Fibroblast of lung (primary cell): Measurements from ENCODE around the gene OR51E2. TPM values are rescaled to one million over a fixed set of nuclear protein-coding genes. Genes with fewer than 3 reads are reported as not detected.

Experiments used
- DNase-seq, 2 donors: peaks; one replicate each; pipeline versions ENCODE4 v3.0.0 to v3.0.0-alpha.2; 2010; ENCODE audit warnings: low read depth in 2 of 2
- H2AFZ ChIP-seq: 2 replicates; pipeline ENCODE4 v1.5.1; 2012; ENCODE audit warnings: low read length, control low read depth, inconsistent platforms
- H3K27ac ChIP-seq: 2 replicates; pipeline ENCODE4 v1.5.1; 2011; ENCODE audit warnings: low read length, control low read depth; ENCODE audit not compliant: insufficient read depth
- H3K27me3 ChIP-seq: 2 replicates; pipeline ENCODE4 v1.5.1; 2011; ENCODE audit warnings: mild to moderate bottlenecking, low read length; ENCODE audit not compliant: control insufficient read depth, insufficient read depth
- H3K36me3 ChIP-seq: 2 replicates; pipeline ENCODE4 v1.5.1; 2011; ENCODE audit warnings: low read length; ENCODE audit not compliant: control insufficient read depth, insufficient read depth
- H3K4me1 ChIP-seq: 2 replicates; pipeline ENCODE4 v1.5.1; 2011; ENCODE audit warnings: low read length; ENCODE audit not compliant: control insufficient read depth, insufficient read depth; ENCODE audit errors: extremely low read depth
- H3K4me2 ChIP-seq: 2 replicates; pipeline ENCODE4 v1.5.1; 2011; ENCODE audit warnings: low read length, control low read depth; ENCODE audit not compliant: insufficient read depth; ENCODE audit errors: extremely low read depth
- H3K4me3 ChIP-seq, 4 experiments: fragments of 200-600 bp in 1 of 4; sonication (generic) in 1 of 4; replicated peaks in 1 of 4; 2 replicates each; pipeline ENCODE4 v1.5.1; 2011 to 2016; ENCODE audit warnings: low read length in 4 of 4, low read depth in 3 of 4, mild to moderate bottlenecking in 3 of 4, control low read depth in 2 of 4, inconsistent platforms in 1 of 4, mixed read lengths in 1 of 4; ENCODE audit not compliant: insufficient read depth in 1 of 4; ENCODE audit errors: control extremely low read depth in 1 of 4
- H3K79me2 ChIP-seq: 2 replicates; pipeline ENCODE4 v1.5.1; 2012; ENCODE audit warnings: mild to moderate bottlenecking, low read length, inconsistent platforms; ENCODE audit not compliant: control insufficient read depth, insufficient read depth
- H3K9ac ChIP-seq: 2 replicates; pipeline ENCODE4 v1.5.1; 2011; ENCODE audit warnings: mild to moderate bottlenecking, low read length, control low read depth; ENCODE audit not compliant: insufficient read depth
- H3K9me3 ChIP-seq: 2 replicates; pipeline ENCODE4 v1.5.1; 2012; ENCODE audit warnings: low read depth, low read length; ENCODE audit not compliant: control insufficient read depth, insufficient read depth
- H4K20me1 ChIP-seq: 2 replicates; pipeline ENCODE4 v1.5.1; 2011; ENCODE audit warnings: low read length; ENCODE audit not compliant: control insufficient read depth, insufficient read depth; ENCODE audit errors: extremely low read depth
- CTCF ChIP-seq, 2 donors: IDR thresholded peaks in 1 of 2; conservative IDR thresholded peaks in 1 of 2; 1 replicate in 1 of 2; 2 replicates in 1 of 2; pipeline ENCODE4 v1.5.1; 2011 to 2012; ENCODE audit warnings: low read length in 2 of 2, control low read depth in 1 of 2, inconsistent platforms in 1 of 2, low read depth in 1 of 2, mild to moderate bottlenecking in 1 of 2
- EZH2 ChIP-seq: IDR thresholded peaks from 2 replicates; pipeline ENCODE4 v1.5.1; 2012; ENCODE audit warnings: low read length, control low read depth, mild to moderate bottlenecking; ENCODE audit errors: missing control alignments
- polyA plus RNA-seq, 2 donors: library from polyadenylated mRNA; depleted of rRNA in 1 of 2; stranded (reverse) in 1 of 2; unstranded in 1 of 2; fragments of >200 nt; gene quantifications; 2 replicates each; pipeline ENCODE4 v1.2.1, GENCODE V29; 2011 to 2012; ENCODE audit warnings: missing spikeins in 1 of 2
- total RNA-seq: library from RNA; depleted of rRNA; stranded (reverse); fragments of >200 nt; gene quantifications from 2 replicates; pipeline ENCODE4 v1.2.1, GENCODE V29; 2014

Gene OR51E2
- total and polyA plus RNA-seq, 2 donors (not counting 1 experiment from before 2014, with no cell fraction given): 0.02 TPM; not detected in 1

DNA sequence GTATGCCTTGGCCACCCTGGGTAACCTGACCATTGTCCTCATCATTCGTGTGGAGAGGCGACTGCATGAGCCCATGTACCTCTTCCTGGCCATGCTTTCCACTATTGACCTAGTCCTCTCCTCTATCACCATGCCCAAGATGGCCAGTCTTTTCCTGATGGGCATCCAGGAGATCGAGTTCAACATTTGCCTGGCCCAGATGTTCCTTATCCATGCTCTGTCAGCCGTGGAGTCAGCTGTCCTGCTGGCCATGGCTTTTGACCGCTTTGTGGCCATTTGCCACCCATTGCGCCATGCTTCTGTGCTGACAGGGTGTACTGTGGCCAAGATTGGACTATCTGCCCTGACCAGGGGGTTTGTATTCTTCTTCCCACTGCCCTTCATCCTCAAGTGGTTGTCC is 57.7 kb downstream of the OR51E2 start:
- H3K27ac ChIP-seq: no peak overlapping the region
- no peaks in the 10 kb centered on the region for H4K20me1 ChIP-seq
- H3K4me3 ChIP-seq: no peak overlapping the region
- no peaks in the 10 kb centered on the region for H3K27me3 ChIP-seq
- H3K4me1 ChIP-seq: no peaks in the 10 kb centered on the region
- H3K9me3 ChIP-seq: no peaks in the 10 kb centered on the region
- DNase-seq: no peak
- no peak overlapping the region for H3K4me2 ChIP-seq
- no peak for TF ChIP-seq CTCF (conservative IDR thresholded peaks at IDR 0.05 in 1 of 2, IDR thresholded peaks at IDR 0.05 in 1 of 2; ENCODE audit: low read depth in 1 of 2, low read length in 2 of 2)
- TF ChIP-seq EZH2: no peak
- no peak overlapping the region for H2AFZ ChIP-seq
- H3K79me2 ChIP-seq: no peaks in the 10 kb centered on the region
- no peak overlapping the region for H3K9ac ChIP-seq
- no peaks in the 10 kb centered on the region for H3K36me3 ChIP-seq

DNA sequence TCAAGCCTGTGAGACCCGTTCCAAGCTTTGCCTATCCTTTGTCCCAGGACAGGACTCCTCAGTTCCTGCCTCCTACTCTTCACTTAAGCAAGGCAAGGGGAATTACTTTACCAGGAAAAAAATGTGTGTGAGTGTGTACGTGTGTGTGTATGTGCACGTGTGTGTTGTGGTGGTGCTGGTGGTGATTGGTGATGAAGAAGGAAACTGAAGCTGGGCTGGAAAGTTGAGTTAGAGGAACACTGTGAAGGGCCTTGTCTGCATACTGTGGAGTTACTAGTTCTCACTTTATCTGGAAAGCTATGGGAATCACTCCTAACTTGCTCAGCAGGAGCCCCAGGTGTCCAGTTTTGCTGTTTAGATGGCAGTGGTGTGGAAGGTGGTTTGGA is 60.0 kb downstream of the OR51E2 start:
- no peak overlapping the region for H2AFZ ChIP-seq
- H3K27me3 ChIP-seq: no peaks in the 10 kb centered on the region
- H4K20me1 ChIP-seq: no peaks in the 10 kb centered on the region
- no peak overlapping the region for H3K9ac ChIP-seq
- no peaks in the 10 kb centered on the region for H3K9me3 ChIP-seq
- TF ChIP-seq CTCF (conservative IDR thresholded peaks at IDR 0.05 in 1 of 2, IDR thresholded peaks at IDR 0.05 in 1 of 2; ENCODE audit: low read depth in 1 of 2, low read length in 2 of 2) (no peak), EZH2 (no peak)
- H3K36me3 ChIP-seq: no peaks in the 10 kb centered on the region
- no peak overlapping the region for H3K4me3 ChIP-seq
- no peak overlapping the region for H3K27ac ChIP-seq
- H3K79me2 ChIP-seq: no peaks in the 10 kb centered on the region
- no peak overlapping the region for H3K4me2 ChIP-seq
- DNase-seq: no peak
- no peaks in the 10 kb centered on the region for H3K4me1 ChIP-seq

DNA sequence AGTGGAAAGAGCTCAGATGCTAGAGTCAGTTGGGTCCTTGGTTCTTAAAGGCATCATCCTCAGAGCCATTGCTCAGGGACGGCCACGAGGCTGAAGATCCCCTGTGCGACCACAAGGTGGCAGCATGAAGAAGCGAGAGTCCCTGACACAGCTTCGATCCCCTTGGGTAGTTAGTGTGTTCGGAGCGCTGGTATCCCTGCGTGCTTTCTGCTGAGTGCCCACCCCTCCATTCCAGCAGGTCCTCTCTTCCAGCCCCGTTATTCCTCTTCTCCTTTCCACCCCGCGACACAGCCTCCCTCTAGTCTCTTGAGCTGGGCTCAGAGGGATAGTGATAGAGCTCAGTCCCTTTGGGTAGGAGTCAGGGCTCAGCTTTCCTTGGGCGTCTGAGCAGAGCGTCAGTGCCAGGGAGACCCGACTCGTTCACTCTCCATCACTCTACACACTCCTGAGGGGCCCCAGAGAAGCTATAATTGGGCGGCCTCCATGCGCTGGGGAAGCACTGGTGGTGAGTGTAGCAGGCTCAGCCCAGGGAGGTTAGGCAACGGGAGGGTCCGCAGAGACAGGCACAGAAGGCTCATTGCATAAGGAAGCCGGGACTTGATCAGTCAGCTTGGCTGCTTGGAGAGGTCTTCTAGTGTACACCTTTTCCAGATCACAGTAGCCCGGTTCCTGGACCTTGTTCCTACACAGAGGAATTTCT is 60.5 kb downstream of the OR51E2 start, which contains the start of gene OR51D1:
Gene OR51D1 (plus strand): TSS at position 516 of the 700 bp plus-strand sequence. CDS start 2,314 bp downstream, outside the sequence.
- H3K4me1 ChIP-seq: no peaks in the 10 kb centered on the region
- peak within 1 kb of the TSS; percentile 11 for H3K4me2 ChIP-seq
- H3K79me2 ChIP-seq: no peaks in the 10 kb centered on the region
- no peak within 1 kb of the TSS for H3K4me3 ChIP-seq
- peak; percentile 96 for TF ChIP-seq CTCF (conservative IDR thresholded peaks at IDR 0.05 in 1 of 2, IDR thresholded peaks at IDR 0.05 in 1 of 2; ENCODE audit: low read depth in 1 of 2, low read length in 2 of 2)
- TF ChIP-seq EZH2: no peak
- H2AFZ ChIP-seq: peak within 1 kb of the TSS; percentile 6
- DNase-seq: peak; percentile 37 to 59
- no peaks in the 10 kb centered on the region for H3K9me3 ChIP-seq
- H4K20me1 ChIP-seq: no peaks in the 10 kb centered on the region
- H3K36me3 ChIP-seq: no peaks in the 10 kb centered on the region
- H3K9ac ChIP-seq: no peak within 1 kb of the TSS
- no peak within 1 kb of the TSS for H3K27ac ChIP-seq
- no peaks in the 10 kb centered on the region for H3K27me3 ChIP-seq
